Measurements from ENCODE around the gene SMG9. TPM values are rescaled to one million over a fixed set of nuclear protein-coding genes. Genes with fewer than 3 reads are reported as not detected.

The SMG9 gene
- total RNA-seq = 1 to 10 TPM; 5.5 to 6.2 TPM
- 1 to 10 TPM; 5.4 to 8.9 TPM for polyA plus RNA-seq

- TF ChIP-seq, protein P1, sequence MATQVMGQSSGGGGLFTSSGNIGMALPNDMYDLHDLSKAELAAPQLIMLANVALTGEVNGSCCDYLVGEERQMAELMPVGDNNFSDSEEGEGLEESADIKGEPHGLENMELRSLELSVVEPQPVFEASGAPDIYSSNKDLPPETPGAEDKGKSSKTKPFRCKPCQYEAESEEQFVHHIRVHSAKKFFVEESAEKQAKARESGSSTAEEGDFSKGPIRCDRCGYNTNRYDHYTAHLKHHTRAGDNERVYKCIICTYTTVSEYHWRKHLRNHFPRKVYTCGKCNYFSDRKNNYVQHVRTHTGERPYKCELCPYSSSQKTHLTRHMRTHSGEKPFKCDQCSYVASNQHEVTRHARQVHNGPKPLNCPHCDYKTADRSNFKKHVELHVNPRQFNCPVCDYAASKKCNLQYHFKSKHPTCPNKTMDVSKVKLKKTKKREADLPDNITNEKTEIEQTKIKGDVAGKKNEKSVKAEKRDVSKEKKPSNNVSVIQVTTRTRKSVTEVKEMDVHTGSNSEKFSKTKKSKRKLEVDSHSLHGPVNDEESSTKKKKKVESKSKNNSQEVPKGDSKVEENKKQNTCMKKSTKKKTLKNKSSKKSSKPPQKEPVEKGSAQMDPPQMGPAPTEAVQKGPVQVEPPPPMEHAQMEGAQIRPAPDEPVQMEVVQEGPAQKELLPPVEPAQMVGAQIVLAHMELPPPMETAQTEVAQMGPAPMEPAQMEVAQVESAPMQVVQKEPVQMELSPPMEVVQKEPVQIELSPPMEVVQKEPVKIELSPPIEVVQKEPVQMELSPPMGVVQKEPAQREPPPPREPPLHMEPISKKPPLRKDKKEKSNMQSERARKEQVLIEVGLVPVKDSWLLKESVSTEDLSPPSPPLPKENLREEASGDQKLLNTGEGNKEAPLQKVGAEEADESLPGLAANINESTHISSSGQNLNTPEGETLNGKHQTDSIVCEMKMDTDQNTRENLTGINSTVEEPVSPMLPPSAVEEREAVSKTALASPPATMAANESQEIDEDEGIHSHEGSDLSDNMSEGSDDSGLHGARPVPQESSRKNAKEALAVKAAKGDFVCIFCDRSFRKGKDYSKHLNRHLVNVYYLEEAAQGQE (IDR thresholded peaks at IDR 0.05) = peak; percentile 18
- TF ChIP-seq JUND (IDR thresholded peaks at IDR 0.05) = no peak
- TF ChIP-seq EGR1 (IDR thresholded peaks at IDR 0.05; ENCODE audit: low read depth in 2 of 2) = no peak
- TF ChIP-seq FOXA1 (IDR thresholded peaks at IDR 0.05) = no peak
- TF ChIP-seq, protein P2, sequence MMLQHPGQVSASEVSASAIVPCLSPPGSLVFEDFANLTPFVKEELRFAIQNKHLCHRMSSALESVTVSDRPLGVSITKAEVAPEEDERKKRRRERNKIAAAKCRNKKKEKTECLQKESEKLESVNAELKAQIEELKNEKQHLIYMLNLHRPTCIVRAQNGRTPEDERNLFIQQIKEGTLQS (IDR thresholded peaks at IDR 0.05) = no peak
- TF ChIP-seq NR2F2 (IDR thresholded peaks at IDR 0.05) = no peak
- TF ChIP-seq, protein P3, sequence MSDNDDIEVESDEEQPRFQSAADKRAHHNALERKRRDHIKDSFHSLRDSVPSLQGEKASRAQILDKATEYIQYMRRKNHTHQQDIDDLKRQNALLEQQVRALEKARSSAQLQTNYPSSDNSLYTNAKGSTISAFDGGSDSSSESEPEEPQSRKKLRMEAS (IDR thresholded peaks at IDR 0.05) = peak; percentile 42
- peak in 1 of 2 donors; percentile 26 for TF ChIP-seq RXRA (IDR thresholded peaks at IDR 0.05)
- TF ChIP-seq FOXA2 (IDR thresholded peaks at IDR 0.05) = no peak
- TF ChIP-seq ZBTB33 (IDR thresholded peaks at IDR 0.05) = no peak
- TF ChIP-seq CTCF (IDR thresholded peaks at IDR 0.05; ENCODE audit: low read depth, low read length, missing input control) = peak; percentile 1
- no peak for TF ChIP-seq RAD21 (IDR thresholded peaks at IDR 0.05)
- no peak for TF ChIP-seq HNF4G (IDR thresholded peaks at IDR 0.05)
- peak; percentile 17 for TF ChIP-seq SP1 (IDR thresholded peaks at IDR 0.05)
- peak; percentile 92 for TF ChIP-seq YY1 (IDR thresholded peaks at IDR 0.05)
- TF ChIP-seq TAF1 (conservative IDR thresholded peaks at IDR 0.05) = no peak
- no peak for TF ChIP-seq HNF4A (conservative IDR thresholded peaks at IDR 0.05)
- no peak for TF ChIP-seq GABPA (IDR thresholded peaks at IDR 0.05 in 1 of 2, conservative IDR thresholded peaks at IDR 0.05 in 1 of 2)
- Histone ChIP-seq H3K27me3 (ENCODE audit: control insufficient read depth in 4 of 4, insufficient read depth in 4 of 4, low read length in 3 of 4) (no peaks in the 10 kb centered on the region), H3K27ac (ENCODE audit: low read depth in 1 of 2, low read length in 2 of 2) (peak within 1 kb of the TSS; percentile 83 to 100), H3K36me3 (ENCODE audit: control insufficient read depth in 4 of 4, insufficient read depth in 3 of 4, low read depth in 1 of 4, low read length in 3 of 4) (peaks cover 0 to 9% (median 3%) of the 10 kb centered on the region in 4 donors), H3K9ac (ENCODE audit: low read depth in 1 of 2, low read length in 2 of 2) (peak within 1 kb of the TSS; percentile 79 to 89), H3K4me1 (ENCODE audit: control insufficient read depth in 4 of 4, insufficient read depth in 4 of 4, low read length in 3 of 4) (peaks cover 5 to 20% (median 11%) of the 10 kb centered on the region in 4 donors), H3K9me3 (ENCODE audit: control insufficient read depth in 4 of 4, low read length in 3 of 4) (no peaks in the 10 kb centered on the region), H3K4me3 (ENCODE audit: low read depth in 1 of 3, low read length in 3 of 3) (peak within 1 kb of the TSS; percentile 66 to 96 (median 75))
- under 1% methylated on average over 79 of the region's 79 CpGs for WGBS
- peak; percentile 95 for DNase-seq (ENCODE audit: low spot score)
Measured at GRCh38 chr19:43754503-43755255, at the start of gene SMG9. TSS of gene SMG9 (minus strand) at chr19:43754962. CDS start at chr19:43750741, 4,221 bp downstream.
